Tibial nerve (tissue), 4 donors: ENCODE data around the gene NKX2-4.

Experiments
- CTCF ChIP-seq, 5 experiments: fragments of 200-600 bp in 3 of 5; fragments of 450-650 bp in 2 of 5; sonication (generic) in 3 of 5; IDR thresholded peaks; one replicate each; pipeline ENCODE4 v1.5.1; 2016 to 2019; ENCODE audit warnings: antibody characterized with exemption in 5 of 5, mild to moderate bottlenecking in 3 of 5, moderate library complexity in 2 of 5
- EP300 ChIP-seq, 2 donors: sonication (generic); formaldehyde crosslinking; IDR thresholded peaks; one replicate each; pipeline ENCODE4 v1.6.1; 2017; ENCODE audit warnings: antibody characterized with exemption in 2 of 2, mild to moderate bottlenecking in 1 of 2
- POLR2A ChIP-seq, 2 donors: fragments of 450-650 bp; IDR thresholded peaks; one replicate each; pipeline ENCODE4 v1.6.1; 2017; ENCODE audit warnings: antibody characterized with exemption in 2 of 2, mild to moderate bottlenecking in 2 of 2, moderate library complexity in 2 of 2

- no peak for TF ChIP-seq CTCF (IDR thresholded peaks at IDR 0.05)
- TF ChIP-seq EP300 (IDR thresholded peaks at IDR 0.05) = no peak
- TF ChIP-seq POLR2A (IDR thresholded peaks at IDR 0.05) = no peak
Measured at GRCh38 chr20:21352703-21353102, 44.6 kb downstream of the NKX2-4 start.
